GM12892 (cell line): ENCODE data around the gene DNAJC11.

Experiments used
- POLR2A ChIP-seq: IDR thresholded peaks from 2 replicates; pipeline ENCODE4 v1.6.1; 2011; ENCODE audit warnings: low read depth, low read length, control low read depth
- POLR2AphosphoS5 ChIP-seq: IDR thresholded peaks from 2 replicates; pipeline ENCODE4 v1.6.1; 2011; ENCODE audit warnings: low read depth, low read length, control low read depth

DNA sequence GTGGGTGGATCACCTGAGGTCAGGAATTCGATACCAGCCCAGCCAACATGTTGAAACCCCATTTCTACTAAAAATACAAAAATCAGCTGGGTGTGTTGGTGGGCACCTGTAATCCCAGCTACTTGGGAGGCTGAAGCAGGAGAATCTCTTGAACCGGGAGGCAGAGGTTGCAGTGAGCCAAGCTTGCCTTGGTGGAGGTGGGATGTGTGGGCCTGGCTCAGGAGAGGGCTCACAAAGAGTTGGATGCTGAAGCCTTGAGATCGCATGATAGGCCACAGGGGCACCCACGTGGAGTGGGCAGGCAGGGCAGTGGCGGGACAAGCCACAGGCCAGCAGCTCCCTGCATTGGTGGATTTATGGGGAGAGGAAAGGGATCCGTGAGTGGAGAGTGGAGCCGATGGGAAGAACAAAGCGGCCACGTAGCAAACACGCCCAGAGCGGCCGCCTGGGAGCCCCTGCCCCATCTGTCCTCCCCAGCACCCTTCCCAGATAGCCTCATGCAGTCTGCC is 72.6 kb downstream of the DNAJC11 start:
- TF ChIP-seq POLR2AphosphoS5 (no peak), POLR2A (no peak)
